ENCODE data around the gene RAB26.

RAB26 gene

GRCh38 chr16:2180461-2180860 is 32.0 kb downstream of the RAB26 start:
- no peak for DNase-seq

- no peak for DNase-seq
These were observed 32.8 kb downstream of the RAB26 start for GRCh38 chr16:2180962-2181923.

GRCh38 chr16:2181952-2182351 is 33.5 kb downstream of the RAB26 start:
- no peak for DNase-seq

- no peak for DNase-seq
These were observed 35.2 kb downstream of the RAB26 start for GRCh38 chr16:2183671-2184070.

- no peak for DNase-seq
These were observed 35.9 kb downstream of the RAB26 start for GRCh38 chr16:2184346-2184745.

GRCh38 chr16:2184962-2185361 is 36.5 kb downstream of the RAB26 start:
- DNase-seq, result no peak

GRCh38 chr16:2186064-2186463 is 37.6 kb downstream of the RAB26 start:
- no peak for DNase-seq

GRCh38 chr16:2186505-2186904 is 38.1 kb downstream of the RAB26 start:
- no peak for DNase-seq

- DNase-seq, result no peak
These were observed 38.8 kb downstream of the RAB26 start for GRCh38 chr16:2187212-2187611.

GRCh38 chr16:2188395-2188794 is 40.0 kb downstream of the RAB26 start:
- no peak for DNase-seq

- DNase-seq, result no peak
These were observed 40.9 kb downstream of the RAB26 start for GRCh38 chr16:2189252-2189893.

- DNase-seq, result no peak
These were observed 41.7 kb downstream of the RAB26 start for GRCh38 chr16:2190002-2190658.

- DNase-seq, result no peak
These were observed 42.4 kb downstream of the RAB26 start for GRCh38 chr16:2190659-2191445.

- DNase-seq, result no peak
These were observed 43.0 kb downstream of the RAB26 start for GRCh38 chr16:2191446-2191706.

GRCh38 chr16:2194166-2194834 is 45.9 kb downstream of the RAB26 start:
- DNase-seq, result no peak

GRCh38 chr16:2194852-2195321 is 46.5 kb downstream of the RAB26 start:
- peak in 3 of 5 donors; percentile 39 to 64 (median 45) for DNase-seq

- DNase-seq, result no peak
These were observed 47.1 kb downstream of the RAB26 start for GRCh38 chr16:2195322-2196161.

- DNase-seq, result no peak
These were observed 47.9 kb downstream of the RAB26 start, which contains the start of gene CASKIN1 for GRCh38 chr16:2196162-2196980. TSS of gene CASKIN1 (minus strand) at chr16:2196605. CDS start at chr16:2196432, 173 bp downstream.

- no peak for DNase-seq
These were observed 48.6 kb downstream of the RAB26 start for GRCh38 chr16:2196981-2197511.

- DNase-seq, result no peak
These were observed 49.3 kb downstream of the RAB26 start for GRCh38 chr16:2197765-2198164.
